H9 (cell line): Measurements from ENCODE around the gene FBH1. TPM values are rescaled to one million over a fixed set of nuclear protein-coding genes. Genes with fewer than 3 reads are reported as not detected.

Source experiments
- DNase-seq: peaks from one replicate; pipeline ENCODE4 v3.0.0-alpha.2; 2017
- H2AFZ ChIP-seq: one replicate; pipeline ENCODE4 v1.6.1; 2013; ENCODE audit warnings: mild to moderate bottlenecking, low read length, control low read depth, moderate library complexity
- H2AK5ac ChIP-seq: 2 replicates; pipeline ENCODE4 v1.6.1; 2013; ENCODE audit warnings: low read length, control low read depth, mixed read lengths; ENCODE audit not compliant: insufficient read length
- H2BK120ac ChIP-seq: one replicate; pipeline ENCODE4 v1.6.1; 2013; ENCODE audit warnings: low read depth, mild to moderate bottlenecking, low read length, control low read depth, inconsistent platforms; ENCODE audit not compliant: poor library complexity, severe bottlenecking
- H2BK12ac ChIP-seq: 2 replicates; pipeline ENCODE4 v1.6.1; 2013; ENCODE audit warnings: low read length, control low read depth, mixed read lengths, low read depth; ENCODE audit not compliant: insufficient read length
- H2BK15ac ChIP-seq: 2 replicates; pipeline ENCODE4 v1.6.1; 2013; ENCODE audit warnings: low read depth, low read length, control low read depth
- H2BK20ac ChIP-seq: one replicate; pipeline ENCODE4 v1.6.1; 2013; ENCODE audit warnings: low read depth, mild to moderate bottlenecking, low read length, control low read depth, inconsistent platforms; ENCODE audit not compliant: poor library complexity, severe bottlenecking
- H2BK5ac ChIP-seq: 2 replicates; pipeline ENCODE4 v1.6.1; 2013; ENCODE audit warnings: low read length, control low read depth, mixed read lengths; ENCODE audit not compliant: insufficient read length
- H3K14ac ChIP-seq: 2 replicates; pipeline ENCODE4 v1.6.1; 2013; ENCODE audit warnings: low read length, control low read depth; ENCODE audit not compliant: insufficient read depth
- H3K18ac ChIP-seq: 2 replicates; pipeline ENCODE4 v1.6.1; 2013; ENCODE audit warnings: low read depth, mild to moderate bottlenecking, mixed read lengths, low read length, control low read depth; ENCODE audit not compliant: insufficient read length
- H3K23ac ChIP-seq: 2 replicates; pipeline ENCODE4 v1.6.1; 2013; ENCODE audit warnings: low read length, control low read depth, mixed read lengths, low read depth; ENCODE audit not compliant: insufficient read length
- H3K23me2 ChIP-seq: 2 replicates; pipeline ENCODE4 v1.6.1; 2013; ENCODE audit warnings: low read depth, mild to moderate bottlenecking, mixed read lengths, low read length, control low read depth; ENCODE audit not compliant: insufficient read length, poor library complexity, severe bottlenecking
- H3K27ac ChIP-seq: 2 replicates; pipeline ENCODE4 v1.5.1; 2013; ENCODE audit warnings: low read length, control low read depth, mixed read lengths, low read depth; ENCODE audit not compliant: insufficient read length
- H3K27me3 ChIP-seq: 2 replicates; pipeline ENCODE4 v1.6.1; 2013; ENCODE audit warnings: low read length, control low read depth, inconsistent platforms; ENCODE audit not compliant: insufficient read depth
- H3K4ac ChIP-seq: 2 replicates; pipeline ENCODE4 v1.6.1; 2013; ENCODE audit warnings: low read depth, mild to moderate bottlenecking, control low read depth, inconsistent platforms, low read length, moderate library complexity
- H3K4me1 ChIP-seq: 2 replicates; pipeline ENCODE4 v1.6.1; 2013; ENCODE audit warnings: low read length, control low read depth, inconsistent platforms; ENCODE audit not compliant: insufficient read depth
- H3K4me2 ChIP-seq: 2 replicates; pipeline ENCODE4 v1.6.1; 2013; ENCODE audit warnings: low read length, control low read depth, mixed read lengths; ENCODE audit not compliant: insufficient read length, insufficient read depth
- H3K56ac ChIP-seq: 2 replicates; pipeline ENCODE4 v1.6.1; 2013; ENCODE audit warnings: low read depth, mild to moderate bottlenecking, mixed read lengths, low read length, control low read depth; ENCODE audit not compliant: insufficient read length
- H3K79me1 ChIP-seq: 2 replicates; pipeline ENCODE4 v1.6.1; 2013; ENCODE audit warnings: low read depth, mild to moderate bottlenecking, moderate library complexity, low read length, control low read depth, inconsistent platforms; ENCODE audit not compliant: insufficient read depth, poor library complexity, severe bottlenecking
- H3K79me2 ChIP-seq: 2 replicates; pipeline ENCODE4 v1.6.1; 2013; ENCODE audit warnings: low read length, control low read depth, inconsistent platforms; ENCODE audit not compliant: insufficient read depth
- H3K9ac ChIP-seq: 2 replicates; pipeline ENCODE4 v1.6.1; 2013; ENCODE audit warnings: low read length, control low read depth, mixed read lengths; ENCODE audit not compliant: insufficient read length; ENCODE audit errors: extremely low read depth
- H3K9me3 ChIP-seq: one replicate; pipeline ENCODE4 v1.6.1; 2013; ENCODE audit warnings: low read depth, low read length, inconsistent platforms; ENCODE audit not compliant: control insufficient read depth
- H3T11ph ChIP-seq: one replicate; pipeline ENCODE4 v1.6.1; 2013; ENCODE audit warnings: mild to moderate bottlenecking, low read length, control low read depth, inconsistent platforms
- H4K20me1 ChIP-seq: one replicate; pipeline ENCODE4 v1.6.1; 2013; ENCODE audit not compliant: control insufficient read depth, insufficient read length, insufficient read depth
- H4K5ac ChIP-seq: 2 replicates; pipeline ENCODE4 v1.6.1; 2013; ENCODE audit warnings: low read depth, mild to moderate bottlenecking, mixed read lengths, low read length, control low read depth; ENCODE audit not compliant: insufficient read length
- H4K8ac ChIP-seq: replicated peaks from 2 replicates; pipeline ENCODE4 v1.6.1; 2013; ENCODE audit warnings: low read length, control low read depth, mixed read lengths, low read depth; ENCODE audit not compliant: insufficient read length
- H4K91ac ChIP-seq: 2 replicates; pipeline ENCODE4 v1.6.1; 2013; ENCODE audit warnings: low read depth, mild to moderate bottlenecking, moderate library complexity, mixed read lengths, low read length, control low read depth; ENCODE audit not compliant: insufficient read length
- H3K27ac Mint-ChIP-seq, 3 experiments: 2 replicates in 2 of 3; 3 replicates in 1 of 3; pipeline ENCODE4 v1.8.0; 2020 to 2021; ENCODE audit warnings: mixed read lengths in 3 of 3, mild to moderate bottlenecking in 1 of 3, moderate library complexity in 1 of 3
- H3K27me3 Mint-ChIP-seq: 2 replicates; pipeline ENCODE4 v1.8.0; 2021; ENCODE audit warnings: low read depth, mild to moderate bottlenecking, moderate library complexity, mixed read lengths
- H3K36me3 Mint-ChIP-seq, 3 experiments: 2 replicates in 2 of 3; 3 replicates in 1 of 3; pipeline ENCODE4 v1.8.0; 2020 to 2021; ENCODE audit warnings: low read depth in 3 of 3, mixed read lengths in 3 of 3; ENCODE audit not compliant: insufficient read depth in 1 of 3
- H3K4me1 Mint-ChIP-seq, 2 experiments: 2 replicates each; pipeline ENCODE4 v1.8.0; 2020; ENCODE audit warnings: mixed read lengths in 2 of 2
- H3K4me3 Mint-ChIP-seq, 2 experiments: 2 replicates in 1 of 2; 3 replicates in 1 of 2; pipeline ENCODE4 v1.8.0; 2020 to 2021; ENCODE audit warnings: mild to moderate bottlenecking in 2 of 2, mixed read lengths in 2 of 2, moderate library complexity in 1 of 2
- H3K9me3 Mint-ChIP-seq, 2 experiments: 2 replicates in 1 of 2; 3 replicates in 1 of 2; pipeline ENCODE4 v1.8.0; 2020; ENCODE audit warnings: mild to moderate bottlenecking in 2 of 2, mixed read lengths in 2 of 2, moderate library complexity in 1 of 2
- WGBS: extraction: QIAGEN DNeasy Blood & Tissue Kit; methylation state at CpG from one replicate; pipeline ENCODE4 v1.1.7; 2013; ENCODE audit warnings: missing lambda C conversion rate, low lambda C conversion rate, mixed read lengths; ENCODE audit not compliant: insufficient read length; ENCODE audit errors: extremely low coverage; 5-methylcytosine and 5-hydroxymethylcytosine counted together
- total RNA-seq: library from RNA; stranded (reverse); gene quantifications from 2 replicates; pipeline ENCODE4 v1.2.1, GENCODE V29; 2021
- TF ChIP-seq, protein P1 (sequence below): fragments of 200-600 bp; sonication (generic); conservative IDR thresholded peaks from 3 replicates; pipeline ENCODE4 v1.8.0; 2021; ENCODE audit warnings: antibody characterized with exemption, mild to moderate bottlenecking

FBH1 gene
- total RNA-seq, 1 experiment from 2014 or later: 52.2 TPM

DNA sequence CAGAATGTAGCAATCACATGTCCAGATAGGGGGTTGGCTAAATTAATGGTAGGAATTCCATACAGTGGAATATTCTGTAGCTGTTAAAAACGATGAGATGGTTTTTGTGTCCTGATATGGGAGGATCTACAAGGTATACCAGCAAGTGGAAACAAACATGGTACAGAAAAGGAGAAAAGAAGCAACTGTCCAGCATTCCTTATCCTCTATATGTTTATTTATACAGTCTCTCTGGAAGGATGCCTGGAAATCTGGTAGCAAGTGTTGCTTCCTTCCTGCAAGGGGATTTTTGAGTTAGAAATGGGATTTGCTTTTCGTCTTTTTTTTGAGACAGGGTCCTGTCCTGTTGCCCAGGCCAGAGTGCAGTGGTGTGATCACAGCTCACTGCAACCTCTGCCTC is 68.0 kb downstream of the FBH1 start:
- WGBS: no CpG with 5 or more reads among the region's 2 CpGs
- Histone ChIP-seq H4K20me1 (no peaks in the 10 kb centered on the region), H3K23me2 (no peaks in the 10 kb centered on the region), H3K56ac (no peak overlapping the region), H4K5ac (no peak overlapping the region), H3K9ac (no peak overlapping the region), H4K91ac (no peak overlapping the region), H2BK20ac (no peak overlapping the region), H3K79me2 (no peaks in the 10 kb centered on the region), H3K14ac (no peak overlapping the region), H3K79me1 (no peaks in the 10 kb centered on the region), H2BK120ac (no peak overlapping the region), H2BK15ac (no peak overlapping the region), H3K23ac (no peak overlapping the region), H3K4me2 (no peak overlapping the region), H2BK5ac (no peak overlapping the region), H3K4me1 (no peaks in the 10 kb centered on the region; the same call in 1 of the 2 replicates), H3K4ac (no peak overlapping the region), H3T11ph (no peak overlapping the region), H3K27ac (no peak overlapping the region), H2BK12ac (no peak overlapping the region), H3K27me3 (no peaks in the 10 kb centered on the region), H3K9me3 (no peaks in the 10 kb centered on the region), H3K18ac (no peak overlapping the region), H2AFZ (no peak overlapping the region), H2AK5ac (no peak overlapping the region), H4K8ac (no peak overlapping the region)
- H3K4me1 Mint-ChIP-seq: peaks cover 8 to 12% of the 10 kb centered on the region in 2 experiments
- DNase-seq: no peak
- no peak overlapping the region for H3K27ac Mint-ChIP-seq
- H3K9me3 Mint-ChIP-seq: no peaks in the 10 kb centered on the region; a peak in 1 of 5 replicates
- no peaks in the 10 kb centered on the region for H3K27me3 Mint-ChIP-seq
- H3K36me3 Mint-ChIP-seq: no peaks in the 10 kb centered on the region
- no peak overlapping the region for H3K4me3 Mint-ChIP-seq
- TF ChIP-seq, protein P1, sequence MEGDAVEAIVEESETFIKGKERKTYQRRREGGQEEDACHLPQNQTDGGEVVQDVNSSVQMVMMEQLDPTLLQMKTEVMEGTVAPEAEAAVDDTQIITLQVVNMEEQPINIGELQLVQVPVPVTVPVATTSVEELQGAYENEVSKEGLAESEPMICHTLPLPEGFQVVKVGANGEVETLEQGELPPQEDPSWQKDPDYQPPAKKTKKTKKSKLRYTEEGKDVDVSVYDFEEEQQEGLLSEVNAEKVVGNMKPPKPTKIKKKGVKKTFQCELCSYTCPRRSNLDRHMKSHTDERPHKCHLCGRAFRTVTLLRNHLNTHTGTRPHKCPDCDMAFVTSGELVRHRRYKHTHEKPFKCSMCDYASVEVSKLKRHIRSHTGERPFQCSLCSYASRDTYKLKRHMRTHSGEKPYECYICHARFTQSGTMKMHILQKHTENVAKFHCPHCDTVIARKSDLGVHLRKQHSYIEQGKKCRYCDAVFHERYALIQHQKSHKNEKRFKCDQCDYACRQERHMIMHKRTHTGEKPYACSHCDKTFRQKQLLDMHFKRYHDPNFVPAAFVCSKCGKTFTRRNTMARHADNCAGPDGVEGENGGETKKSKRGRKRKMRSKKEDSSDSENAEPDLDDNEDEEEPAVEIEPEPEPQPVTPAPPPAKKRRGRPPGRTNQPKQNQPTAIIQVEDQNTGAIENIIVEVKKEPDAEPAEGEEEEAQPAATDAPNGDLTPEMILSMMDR: no peak
